ELF-1 (cell line): ENCODE results near the gene CCDC196.
A peak's percentile ranks its signal among the peaks of the same experiment; 100 is the strongest.
"Not testable (repeated sequence)": the region's sequence is repeated elsewhere in the genome, so short reads cannot be mapped to it uniquely, and the experiment has no call there.

Experiments used
- DNase-seq: peaks from one replicate; pipeline ENCODE4 v3.0.0-alpha.2; 2016; ENCODE audit warnings: low read depth, low spot score

CCDC196 gene

GRCh38 chr14:66495218-66496098, 9.3 kb downstream of the CCDC196 start:
- peak; percentile 13 for DNase-seq

GRCh38 chr14:66496188-66496807, 10.1 kb downstream of the CCDC196 start:
- DNase-seq: no peak

- DNase-seq: no peak
These were observed 10.7 kb downstream of the CCDC196 start for GRCh38 chr14:66496911-66497310.

- no peak for DNase-seq
These were observed 12.1 kb downstream of the CCDC196 start for GRCh38 chr14:66498311-66498710.

GRCh38 chr14:66501592-66501991, 15.4 kb downstream of the CCDC196 start:
- no peak for DNase-seq

GRCh38 chr14:66502836-66503235, 16.7 kb downstream of the CCDC196 start:
- not testable (repeated sequence) for DNase-seq

- DNase-seq: no peak
These were observed 17.4 kb downstream of the CCDC196 start for GRCh38 chr14:66503532-66503931.

- DNase-seq: no peak
These were observed 21.1 kb downstream of the CCDC196 start for GRCh38 chr14:66507181-66507721.

GRCh38 chr14:66507722-66508546, 21.8 kb downstream of the CCDC196 start, which contains the start of gene GPHN:
TSS of gene GPHN (plus strand) at chr14:66508147.
- DNase-seq: peak; percentile 98

GRCh38 chr14:66508547-66508845, 22.3 kb downstream of the CCDC196 start:
- DNase-seq: no peak

GRCh38 chr14:66508846-66509621, 22.9 kb downstream of the CCDC196 start:
- DNase-seq: peak; percentile 40

- no peak for DNase-seq
These were observed 23.7 kb downstream of the CCDC196 start for GRCh38 chr14:66509874-66510273.

GRCh38 chr14:66511849-66512248, 25.7 kb downstream of the CCDC196 start:
- no peak for DNase-seq

GRCh38 chr14:66514213-66514612, 28.0 kb downstream of the CCDC196 start:
- DNase-seq: no peak

- DNase-seq: no peak
These were observed 44.4 kb downstream of the CCDC196 start for GRCh38 chr14:66530526-66530925.

GRCh38 chr14:66539034-66539433, 52.9 kb downstream of the CCDC196 start:
- DNase-seq: no peak

GRCh38 chr14:66540038-66540437, 53.9 kb downstream of the CCDC196 start:
- DNase-seq: no peak

GRCh38 chr14:66541627-66542026, 55.5 kb downstream of the CCDC196 start:
- no peak for DNase-seq

- no peak for DNase-seq
These were observed 57.8 kb downstream of the CCDC196 start for GRCh38 chr14:66543996-66544395.

GRCh38 chr14:66545191-66545590, 59.0 kb downstream of the CCDC196 start:
- DNase-seq: not testable (repeated sequence)

- not testable (repeated sequence) for DNase-seq
These were observed 59.6 kb downstream of the CCDC196 start for GRCh38 chr14:66545751-66546150.
